IMR-90 (cell line): ENCODE data around the gene ADGRG3. TPM values are rescaled to one million over a fixed set of nuclear protein-coding genes. Genes with fewer than 3 reads are reported as not detected.

ENCODE experiments used
- ATAC-seq: fragments of 200-7000 bp; cut with Tn5 transposase; 2 replicates; pipeline ENCODE4 v1.9.1; 2020; ENCODE audit warnings: low read depth, mild to moderate bottlenecking, moderate library complexity
- BruUV-seq: library from RNA; stranded (reverse); fragments of 400-500 nt; replicated peaks from 2 replicates; lab custom pipeline; 2021; lab: Mats Ljungman, UMichigan
- CTCF ChIA-PET: fragments of 300-600 bp; formaldehyde crosslinking; extraction: SDS; loops from one replicate; lab custom pipeline; 2021; ENCODE audit warnings: antibody characterized with exemption; lab: Yijun Ruan, JAX
- POLR2A ChIA-PET: fragments of 300-600 bp; sonication (Branson Sonifier 250); formaldehyde crosslinking; loops from one replicate; lab custom pipeline; 2022; ENCODE audit warnings: antibody characterized with exemption; ENCODE audit not compliant: unreplicated experiment; lab: Charles Lee
- DNase-seq: peaks from one replicate; pipeline ENCODE4 v3.0.0; 2013
- H2AFZ ChIP-seq: replicated peaks from 2 replicates; pipeline ENCODE3; 2013; ENCODE audit warnings: low read length, mild to moderate bottlenecking; ENCODE audit not compliant: poor library complexity
- H2AK5ac ChIP-seq: 2 replicates; pipeline ENCODE4 v1.6.1; 2013; ENCODE audit warnings: low read depth, low read length, inconsistent platforms
- H2AK9ac ChIP-seq: replicated peaks from 2 replicates; pipeline ENCODE3; 2013; ENCODE audit warnings: mild to moderate bottlenecking, low read depth, low read length, moderate library complexity; ENCODE audit not compliant: poor library complexity
- H2BK120ac ChIP-seq: 2 replicates; pipeline ENCODE4 v1.6.1; 2013; ENCODE audit warnings: low read depth, low read length, inconsistent platforms
- H2BK15ac ChIP-seq: 3 replicates; pipeline ENCODE4 v1.6.1; 2013; ENCODE audit warnings: low read depth, low read length, inconsistent platforms
- H2BK20ac ChIP-seq: 2 replicates; pipeline ENCODE4 v1.6.1; 2013; ENCODE audit warnings: low read depth, mild to moderate bottlenecking, inconsistent platforms, low read length, moderate library complexity
- H2BK5ac ChIP-seq: 2 replicates; pipeline ENCODE4 v1.6.1; 2013; ENCODE audit warnings: mild to moderate bottlenecking, low read depth, low read length, inconsistent platforms; ENCODE audit not compliant: poor library complexity, severe bottlenecking
- H3K14ac ChIP-seq: replicated peaks from 2 replicates; pipeline ENCODE4 v1.6.1; 2013; ENCODE audit warnings: low read depth, low read length, inconsistent platforms
- H3K18ac ChIP-seq: 2 replicates; pipeline ENCODE4 v1.6.1; 2013; ENCODE audit warnings: low read depth, low read length, control low read depth
- H3K23ac ChIP-seq: 2 replicates; pipeline ENCODE4 v1.6.1; 2013; ENCODE audit warnings: low read depth, low read length, inconsistent platforms
- H3K27ac ChIP-seq: 2 replicates; pipeline ENCODE4 v1.5.1; 2013; ENCODE audit warnings: mild to moderate bottlenecking, control low read depth, low read length; ENCODE audit not compliant: insufficient read depth
- H3K27me3 ChIP-seq: 2 replicates; pipeline ENCODE4 v1.6.1; 2013; ENCODE audit warnings: low read length; ENCODE audit not compliant: control insufficient read depth, insufficient read depth
- H3K36me3 ChIP-seq: 2 replicates; pipeline ENCODE4 v1.6.1; 2013; ENCODE audit warnings: low read length, mixed read lengths; ENCODE audit not compliant: control insufficient read depth, insufficient read depth
- H3K4ac ChIP-seq: 2 replicates; pipeline ENCODE4 v1.6.1; 2013; ENCODE audit warnings: low read depth, low read length, inconsistent platforms
- H3K4me1 ChIP-seq: 2 replicates; pipeline ENCODE4 v1.6.1; 2013; ENCODE audit warnings: low read length, mixed read lengths; ENCODE audit not compliant: control insufficient read depth, insufficient read depth
- H3K4me2 ChIP-seq: 2 replicates; pipeline ENCODE4 v1.6.1; 2013; ENCODE audit warnings: low read depth, mild to moderate bottlenecking, control low read depth, low read length, moderate library complexity
- H3K4me3 ChIP-seq: 2 replicates; pipeline ENCODE4 v1.5.1; 2013; ENCODE audit warnings: low read depth, mild to moderate bottlenecking, control low read depth, low read length, moderate library complexity; ENCODE audit not compliant: insufficient read depth
- H3K56ac ChIP-seq: 2 replicates; pipeline ENCODE4 v1.6.1; 2013; ENCODE audit warnings: low read length, inconsistent platforms; ENCODE audit not compliant: insufficient read depth; ENCODE audit errors: extremely low read depth
- H3K79me1 ChIP-seq, 2 experiments: 2 replicates each; pipeline ENCODE4 v1.6.1; 2013; ENCODE audit warnings: low read length in 2 of 2, inconsistent platforms in 1 of 2, low read depth in 1 of 2
- H3K9ac ChIP-seq: 2 replicates; pipeline ENCODE4 v1.6.1; 2013; ENCODE audit warnings: low read depth, low read length, control low read depth
- H3K9me1 ChIP-seq: 2 replicates; pipeline ENCODE4 v1.6.1; 2013; ENCODE audit warnings: low read length, inconsistent platforms; ENCODE audit not compliant: insufficient read depth
- H3K9me3 ChIP-seq: 2 replicates; pipeline ENCODE4 v1.6.1; 2013; ENCODE audit warnings: low read length; ENCODE audit not compliant: control insufficient read depth, insufficient read depth
- H4K20me1 ChIP-seq: 2 replicates; pipeline ENCODE4 v1.6.1; 2013; ENCODE audit warnings: low read length, inconsistent platforms; ENCODE audit not compliant: insufficient read depth
- H4K5ac ChIP-seq: 2 replicates; pipeline ENCODE4 v1.6.1; 2013; ENCODE audit warnings: mild to moderate bottlenecking, low read depth, low read length, control low read depth
- H4K8ac ChIP-seq, 2 experiments: 2 replicates each; pipeline ENCODE4 v1.6.1; 2013; ENCODE audit warnings: low read depth in 2 of 2, low read length in 2 of 2, control low read depth in 1 of 2, inconsistent platforms in 1 of 2
- H4K91ac ChIP-seq: 2 replicates; pipeline ENCODE4 v1.6.1; 2013; ENCODE audit warnings: low read depth, low read length, inconsistent platforms; ENCODE audit not compliant: insufficient read depth
- ELK1 ChIP-seq: fragments of 150-350 bp; IDR thresholded peaks from 2 replicates; pipeline ENCODE4 v1.6.1; 2016; ENCODE audit warnings: low read depth, mild to moderate bottlenecking, low read length, moderate library complexity, borderline replicate concordance
- MAFK ChIP-seq: IDR thresholded peaks from 2 replicates; pipeline ENCODE4 v1.6.1; 2012; ENCODE audit warnings: low read depth, low read length, improper control_type of control experiment
- NFE2L2 ChIP-seq: fragments of 150-350 bp; IDR thresholded peaks from 2 replicates; pipeline ENCODE4 v1.6.1; 2016; ENCODE audit warnings: low read depth, mild to moderate bottlenecking, low read length
- RCOR1 ChIP-seq: IDR thresholded peaks from 2 replicates; pipeline ENCODE4 v1.6.1; 2012; ENCODE audit warnings: mild to moderate bottlenecking, low read length, improper control_type of control experiment; ENCODE audit not compliant: insufficient replicate concordance
- RFX5 ChIP-seq: IDR thresholded peaks from 2 replicates; pipeline ENCODE4 v1.8.0; 2012; ENCODE audit warnings: low read depth, mild to moderate bottlenecking, low read length, moderate library complexity
- SMC3 ChIP-seq: fragments of 150-350 bp; IDR thresholded peaks from 2 replicates; pipeline ENCODE4 v1.6.1; 2016; ENCODE audit warnings: low read depth, mild to moderate bottlenecking, antibody characterized with exemption, low read length, moderate library complexity
- WGBS, 2 experiments: methylation state at CpG; one replicate each; pipeline versions ENCODE4 v1.1.5 to v1.1.7; 2013; ENCODE audit warnings: missing lambda C conversion rate in 2 of 2; ENCODE audit not compliant: insufficient read length in 1 of 2; ENCODE audit errors: extremely low coverage in 2 of 2; 5-methylcytosine and 5-hydroxymethylcytosine counted together
- dilution Hi-C: fragments of 300-500 bp; cut with HindIII; formaldehyde crosslinking; loops from one replicate; pipeline ENCODE4 v1.14.3; 2018; ENCODE audit warnings: low sequenced_read_pairs; ENCODE audit not compliant: unreplicated experiment
- in situ Hi-C: fragments of 300-500 bp; cut with MboI; formaldehyde crosslinking; loops from 3 replicates; pipeline ENCODE4 v1.14.3; 2019; ENCODE audit warnings: low sequenced_read_pairs, inconsistent platforms, mixed read lengths
- intact Hi-C: fragments of 100-400 bp; cut with micrococcal nuclease; formaldehyde crosslinking; loops from 2 replicates; pipeline ENCODE4 v1.10.0; 2022
- polyA plus RNA-seq, 3 experiments: library from polyadenylated mRNA; depleted of rRNA; stranded (reverse); fragments of >200 nt; gene quantifications; 2 replicates each; pipeline ENCODE4 v1.2.3, GENCODE V29; 2012; ENCODE audit warnings: low replicate concordance in 1 of 3
- total RNA-seq: library from RNA; depleted of rRNA; stranded (reverse); fragments of >200 nt; gene quantifications from 2 replicates; pipeline ENCODE4 v1.2.3, GENCODE V29; 2012

Gene ADGRG3
- total and polyA plus RNA-seq, 2 of the 4 experiments (the other 2 are of a cell fraction): not detected

GRCh38 chr16:57649443-57649751, 18.7 kb upstream of the ADGRG3 start:
- H3K4ac ChIP-seq: no peak overlapping the region
- H4K20me1 ChIP-seq: no peaks in the 10 kb centered on the region
- H2BK20ac ChIP-seq: no peak overlapping the region
- TF ChIP-seq ELK1 (no peak), SMC3 (no peak), RFX5 (no peak), RCOR1 (no peak), NFE2L2 (no peak), MAFK (no peak)
- ATAC-seq (no peak), DNase-seq (no peak)
- ChIA-PET POLR2A (no interaction called here), CTCF (interaction anchor here (0.6 to 3.6 kb wide), 4 partner anchors 16 to 81 kb away, joined by 3 to 16 read pairs (median 4); no protein-coding TSS in a partner anchor)
- H3K27ac ChIP-seq: no peak overlapping the region
- H2AK9ac ChIP-seq: peak overlapping the region; percentile 2
- BruUV-seq: no TSS peak
- no peaks in the 10 kb centered on the region for H3K36me3 ChIP-seq
- intact Hi-C loops: loop anchor here (1.0 to 10.0 kb wide), 5 partner anchors 49 to 355 kb away; partner anchors contain the start of genes USB1 and ZNF319
- no peak overlapping the region for H2BK5ac ChIP-seq
- H2BK120ac ChIP-seq: no peak overlapping the region
- H2AK5ac ChIP-seq: no peak overlapping the region
- dilution Hi-C loops: no loop called here
- H4K8ac ChIP-seq: no peak overlapping the region
- H2BK15ac ChIP-seq: no peak overlapping the region
- H3K79me1 ChIP-seq: no peaks in the 10 kb centered on the region
- H4K5ac ChIP-seq: no peak overlapping the region
- no peak overlapping the region for H3K23ac ChIP-seq
- no peak overlapping the region for H4K91ac ChIP-seq
- no peak overlapping the region for H3K18ac ChIP-seq
- H3K14ac ChIP-seq: no peak overlapping the region
- H3K27me3 ChIP-seq: no peaks in the 10 kb centered on the region
- in situ Hi-C loops: no loop called here
- no peaks in the 10 kb centered on the region for H3K9me3 ChIP-seq
- no peak overlapping the region for H3K9ac ChIP-seq
- H3K4me3 ChIP-seq: no peak overlapping the region
- no peak overlapping the region for H3K4me2 ChIP-seq
- H3K4me1 ChIP-seq: peaks cover 2% of the 10 kb centered on the region; the same call in 1 of the 2 replicates
- peak overlapping the region; percentile 81 for H2AFZ ChIP-seq
- H3K9me1 ChIP-seq: peaks cover 7% of the 10 kb centered on the region
- WGBS, 2 experiments: no CpG with 5 or more reads among the region's 6 CpGs
- no peak overlapping the region for H3K56ac ChIP-seq
